Measurements from ENCODE around the gene MICAL3.

- TF ChIP-seq CTCF (IDR thresholded peaks at IDR 0.05), result no peak
- TF ChIP-seq ZFX (IDR thresholded peaks at IDR 0.05; ENCODE audit: borderline replicate concordance), result no peak
These were observed 80.1 kb downstream of the MICAL3 start for GRCh38 chr22:17944256-17944655.
